Bone marrow (tissue), 2 donors: ENCODE data around the gene ABCG4.
"Not testable (repeated sequence)": the region's sequence is repeated elsewhere in the genome, so short reads cannot be mapped to it uniquely, and the experiment has no call there.

Experiments used
- DNase-seq, 2 donors: peaks; one replicate each; lab custom pipeline; 2025; lab: John Stamatoyannopoulos, UW

Gene ABCG4

GRCh38 chr11:119181677-119182412 is 33.0 kb downstream of the ABCG4 start:
- DNase-seq, result no peak

- not testable (repeated sequence) for DNase-seq
These were observed 35.5 kb downstream of the ABCG4 start for GRCh38 chr11:119184399-119184798.

GRCh38 chr11:119185981-119186634 is 37.3 kb downstream of the ABCG4 start:
- DNase-seq, result no peak

- DNase-seq, result no peak
These were observed 38.5 kb downstream of the ABCG4 start for GRCh38 chr11:119187123-119187892.

GRCh38 chr11:119188067-119188466 is 39.2 kb downstream of the ABCG4 start:
- DNase-seq, result no peak

GRCh38 chr11:119188887-119189286 is 40.0 kb downstream of the ABCG4 start:
- no peak for DNase-seq

GRCh38 chr11:119189393-119189792 is 40.5 kb downstream of the ABCG4 start:
- DNase-seq, result no peak

GRCh38 chr11:119190531-119190930 is 41.7 kb downstream of the ABCG4 start:
- DNase-seq, result no peak

- DNase-seq, result not testable (repeated sequence)
These were observed 42.4 kb downstream of the ABCG4 start for GRCh38 chr11:119191265-119191664.

GRCh38 chr11:119192111-119192510 is 43.3 kb downstream of the ABCG4 start:
- no peak for DNase-seq

GRCh38 chr11:119193001-119193400 is 44.1 kb downstream of the ABCG4 start:
- DNase-seq, result no peak

GRCh38 chr11:119193626-119194025 is 44.8 kb downstream of the ABCG4 start:
- DNase-seq, result no peak

GRCh38 chr11:119194811-119195440 is 46.1 kb downstream of the ABCG4 start:
- no peak for DNase-seq

GRCh38 chr11:119195680-119196079 is 46.8 kb downstream of the ABCG4 start:
- no peak for DNase-seq

- peak; percentile 4 to 90 for DNase-seq
These were observed 48.1 kb downstream of the ABCG4 start for GRCh38 chr11:119196833-119197483.

- no peak for DNase-seq
These were observed 50.1 kb downstream of the ABCG4 start for GRCh38 chr11:119198925-119199324.

GRCh38 chr11:119201236-119201635 is 52.4 kb downstream of the ABCG4 start:
- DNase-seq, result not testable (repeated sequence)

GRCh38 chr11:119202554-119202953 is 53.7 kb downstream of the ABCG4 start:
- no peak for DNase-seq

- DNase-seq, result no peak
These were observed 55.2 kb downstream of the ABCG4 start for GRCh38 chr11:119204066-119204465.

GRCh38 chr11:119205080-119205479 is 56.2 kb downstream of the ABCG4 start:
- peak in 1 of 2 donors; percentile 24 for DNase-seq

GRCh38 chr11:119205574-119206510 is 57.0 kb downstream of the ABCG4 start, which contains the start of gene CBL:
CBL (plus strand) TSS chr11:119206339; CDS start chr11:119206418, 79 bp downstream.
- peak; percentile 72 to 92 for DNase-seq
